ENCODE results near the gene UPF3B.
"Not testable (repeated sequence)": the region's sequence is repeated elsewhere in the genome, so short reads cannot be mapped to it uniquely, and the experiment has no call there.

The UPF3B gene

DNA sequence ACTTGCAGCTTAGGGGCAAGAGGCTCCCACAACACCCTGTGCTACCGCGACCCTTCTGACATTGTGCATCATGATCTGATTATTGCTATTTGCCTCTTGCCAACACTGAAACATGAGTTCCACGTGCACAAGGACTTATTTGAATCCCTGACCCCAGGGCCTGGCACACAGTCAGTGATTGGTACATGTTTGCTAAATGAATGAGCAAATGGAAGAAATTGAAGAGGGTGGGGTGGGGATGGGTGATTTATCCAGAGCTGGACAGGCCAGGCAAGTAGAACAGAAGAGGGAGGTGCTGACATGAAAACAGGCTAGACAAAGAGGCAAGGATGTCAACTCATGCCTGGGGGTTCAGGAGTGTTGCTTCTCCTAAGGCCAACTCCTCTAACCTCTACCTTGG, 36.5 kb downstream of the UPF3B start:
- no peak for DNase-seq (ENCODE audit: low read depth)
- H3K4me3 ChIP-seq (ENCODE audit: low read depth, low read length): no peak overlapping the region
- TF ChIP-seq CTCF (IDR thresholded peaks at IDR 0.05; ENCODE audit: insufficient read depth, low read depth, low read length, missing control alignments): no peak

DNA sequence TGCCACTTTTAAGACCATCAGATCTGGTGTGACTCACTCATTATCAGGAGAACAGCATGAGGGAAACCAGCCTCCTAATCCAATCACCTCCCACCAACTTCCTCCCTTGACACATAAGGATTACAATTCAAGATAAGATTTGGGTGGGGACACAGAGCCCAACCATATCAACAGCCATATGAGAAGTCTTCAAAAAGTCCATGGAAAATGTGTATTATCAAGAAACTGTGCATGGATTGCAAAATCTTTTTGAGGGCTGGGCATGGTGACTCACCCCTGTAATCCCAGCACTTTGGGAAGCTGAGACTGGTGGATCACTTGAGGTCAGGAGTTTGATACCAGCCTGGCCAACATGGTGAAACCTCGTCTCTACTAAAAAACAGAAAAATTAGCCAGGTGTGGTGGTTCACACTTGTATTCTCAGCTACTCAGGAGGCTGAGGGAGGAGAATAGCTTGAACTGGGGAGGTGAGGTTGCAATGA, 43.5 kb downstream of the UPF3B start:
- no peak for DNase-seq (ENCODE audit: low read depth)
- no peak overlapping the region for H3K4me3 ChIP-seq (ENCODE audit: low read depth, low read length)
- no peak for TF ChIP-seq CTCF (IDR thresholded peaks at IDR 0.05; ENCODE audit: insufficient read depth, low read depth, low read length, missing control alignments)

DNA sequence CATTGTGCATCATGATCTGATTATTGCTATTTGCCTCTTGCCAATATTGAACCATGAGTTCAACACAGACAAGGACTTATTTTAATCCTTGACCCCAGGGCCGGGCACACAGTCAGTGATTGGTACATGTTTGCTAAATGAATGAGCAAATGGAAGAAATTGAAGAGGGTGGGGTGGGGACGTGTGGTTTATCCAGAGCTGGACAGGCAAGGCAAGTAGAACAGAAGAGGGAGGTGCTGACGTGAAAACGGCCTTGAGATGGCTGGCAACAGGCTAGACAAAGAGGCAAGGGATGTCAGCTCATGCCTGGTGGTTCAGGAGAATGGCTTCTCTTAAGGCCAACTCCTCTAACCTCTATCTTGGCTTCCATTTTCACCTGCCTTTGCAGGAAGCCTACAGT, 44.3 kb downstream of the UPF3B start:
- not testable (repeated sequence) for H3K4me3 ChIP-seq (ENCODE audit: low read depth, low read length); DNase-seq (ENCODE audit: low read depth)

- no peak for TF ChIP-seq CTCF (IDR thresholded peaks at IDR 0.05; ENCODE audit: insufficient read depth, low read depth, low read length, missing control alignments)
- H3K4me3 ChIP-seq (ENCODE audit: low read depth, low read length): no peak overlapping the region
- DNase-seq (ENCODE audit: low read depth): no peak
These were observed 50.2 kb downstream of the UPF3B start for GRCh38 chrX:119802546-119802945.

GRCh38 chrX:119801253-119802221, 51.2 kb downstream of the UPF3B start:
- no peak for TF ChIP-seq CTCF (IDR thresholded peaks at IDR 0.05; ENCODE audit: insufficient read depth, low read depth, low read length, missing control alignments)
- no peak overlapping the region for H3K4me3 ChIP-seq (ENCODE audit: low read depth, low read length)
- no peak for DNase-seq (ENCODE audit: low read depth)

DNA sequence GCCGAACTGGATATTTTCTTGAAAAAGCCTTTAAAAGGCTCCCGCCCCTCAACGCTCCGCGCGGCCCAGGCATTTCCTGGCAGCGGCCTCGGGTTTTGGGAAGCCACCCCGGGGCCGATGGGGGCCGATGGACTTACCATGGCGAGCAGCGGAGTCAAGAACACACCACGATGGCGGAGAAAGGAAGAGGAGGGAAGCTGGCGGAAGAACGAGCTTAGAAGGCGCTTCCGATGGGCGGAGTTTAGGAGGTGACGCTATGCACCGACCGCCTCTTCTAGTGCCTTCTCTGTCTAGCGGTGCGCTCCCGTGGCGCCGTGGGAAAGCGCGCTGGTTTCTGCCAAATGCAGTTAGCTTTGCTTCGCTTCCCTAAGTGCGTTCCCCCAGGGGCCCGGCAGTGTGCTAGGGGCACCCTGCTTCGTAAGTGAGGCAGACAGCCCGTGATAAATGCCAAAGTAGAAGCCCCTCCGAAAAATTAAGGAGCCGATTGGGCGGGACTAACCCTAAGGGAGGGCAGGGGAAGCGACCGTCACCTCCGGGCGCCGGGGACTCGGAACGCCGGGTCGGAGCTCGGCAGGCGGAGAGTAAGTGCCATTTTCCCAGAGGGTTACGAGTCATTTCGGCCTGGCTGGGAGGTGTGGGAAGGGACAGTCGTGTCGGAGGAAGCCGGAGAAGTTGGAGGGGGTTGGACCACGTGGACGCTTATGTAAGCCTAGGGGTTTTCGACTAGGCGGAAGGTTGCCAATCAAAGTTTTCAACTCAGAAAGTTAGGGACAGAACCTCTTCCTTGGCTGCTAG, 61.1 kb downstream of the UPF3B start, which contains the start of gene RPL39:
Gene RPL39, minus strand, starts transcription at position 194 of the 795 bp plus-strand sequence. Its CDS starts 54 bp downstream, at position 140.
- peak within 1 kb of the TSS; percentile 86 for H3K4me3 ChIP-seq (ENCODE audit: low read depth, low read length)
- DNase-seq (ENCODE audit: low read depth): peak; percentile 93
- TF ChIP-seq CTCF (IDR thresholded peaks at IDR 0.05; ENCODE audit: insufficient read depth, low read depth, low read length, missing control alignments): no peak

DNA sequence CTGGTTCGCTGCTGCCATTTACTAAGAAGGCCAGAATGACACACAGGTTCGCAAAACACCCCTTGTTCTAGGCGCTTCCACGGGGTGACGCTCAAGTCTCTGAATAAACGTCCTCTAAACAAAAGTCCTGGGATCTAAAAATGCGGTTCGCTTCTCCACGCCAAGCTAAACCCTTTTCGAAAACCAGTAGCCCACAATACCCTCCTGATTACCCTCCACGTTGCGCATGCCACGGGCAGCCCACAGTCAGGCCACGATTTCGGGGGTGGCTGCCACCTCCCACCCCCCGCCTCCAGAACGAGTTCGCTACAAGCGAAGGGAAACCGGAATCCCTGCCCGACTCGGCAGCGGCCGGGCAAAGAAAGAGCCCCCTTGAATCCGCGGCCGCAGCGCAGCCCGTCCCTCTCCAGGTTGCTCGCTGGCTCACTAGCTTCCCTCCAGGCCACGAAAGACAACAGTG, 61.8 kb downstream of the UPF3B start:
- DNase-seq (ENCODE audit: low read depth): peak; percentile 58
- no peak for TF ChIP-seq CTCF (IDR thresholded peaks at IDR 0.05; ENCODE audit: insufficient read depth, low read depth, low read length, missing control alignments)
- H3K4me3 ChIP-seq (ENCODE audit: low read depth, low read length): peak overlapping the region; percentile 86

All from GM12865 (cell line).